K562 (cell line): Measurements from ENCODE around the gene NR6A1.

Experiments
- ZBTB7A ChIP-seq: IDR thresholded peaks from 2 replicates; pipeline ENCODE4 v1.6.1; 2011; ENCODE audit warnings: low read depth, mild to moderate bottlenecking, low read length, moderate library complexity, borderline replicate concordance; ENCODE audit not compliant: control insufficient read depth
- TF ChIP-seq, protein P1 (sequence below): sonication (generic); formaldehyde crosslinking; IDR thresholded peaks from 2 replicates; pipeline ENCODE4 v1.8.0; 2022; ENCODE audit warnings: mild to moderate bottlenecking, missing genetic modification reagents

DNA sequence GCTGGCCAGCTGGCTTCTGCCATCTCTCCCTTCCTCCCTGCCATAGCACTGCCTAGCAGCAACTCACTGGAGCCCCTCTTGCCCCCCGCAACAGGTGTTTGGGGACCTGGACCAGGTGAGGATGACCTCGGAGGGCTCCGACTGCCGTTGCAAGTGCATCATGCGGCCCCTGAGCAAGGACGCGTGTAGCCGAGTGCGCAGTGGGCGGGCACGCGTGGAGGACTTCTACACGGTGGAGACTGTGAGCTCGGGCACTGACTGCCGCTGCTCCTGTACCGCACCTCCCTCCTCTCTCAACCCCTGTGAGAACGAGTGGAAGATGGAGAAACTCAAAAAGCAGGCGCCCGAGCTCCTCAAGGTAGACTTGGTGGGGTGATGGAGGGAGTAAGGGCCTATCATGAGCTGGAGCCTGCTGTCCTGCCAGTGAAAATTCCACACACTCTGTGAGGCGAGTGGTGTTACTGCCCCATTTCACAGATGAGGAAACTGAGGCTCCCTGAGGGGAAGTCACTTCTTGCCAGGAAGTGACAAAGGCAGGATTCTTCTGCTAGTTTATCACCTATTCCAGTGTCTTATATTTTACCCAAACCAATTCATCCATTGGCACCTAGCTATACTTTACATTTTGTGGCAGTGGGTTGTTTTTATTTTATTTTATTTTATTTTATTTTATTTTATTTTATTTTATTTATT, 15.9 kb upstream of the NR6A1 start:
- TF ChIP-seq ZBTB7A: no peak
- TF ChIP-seq, protein P1, sequence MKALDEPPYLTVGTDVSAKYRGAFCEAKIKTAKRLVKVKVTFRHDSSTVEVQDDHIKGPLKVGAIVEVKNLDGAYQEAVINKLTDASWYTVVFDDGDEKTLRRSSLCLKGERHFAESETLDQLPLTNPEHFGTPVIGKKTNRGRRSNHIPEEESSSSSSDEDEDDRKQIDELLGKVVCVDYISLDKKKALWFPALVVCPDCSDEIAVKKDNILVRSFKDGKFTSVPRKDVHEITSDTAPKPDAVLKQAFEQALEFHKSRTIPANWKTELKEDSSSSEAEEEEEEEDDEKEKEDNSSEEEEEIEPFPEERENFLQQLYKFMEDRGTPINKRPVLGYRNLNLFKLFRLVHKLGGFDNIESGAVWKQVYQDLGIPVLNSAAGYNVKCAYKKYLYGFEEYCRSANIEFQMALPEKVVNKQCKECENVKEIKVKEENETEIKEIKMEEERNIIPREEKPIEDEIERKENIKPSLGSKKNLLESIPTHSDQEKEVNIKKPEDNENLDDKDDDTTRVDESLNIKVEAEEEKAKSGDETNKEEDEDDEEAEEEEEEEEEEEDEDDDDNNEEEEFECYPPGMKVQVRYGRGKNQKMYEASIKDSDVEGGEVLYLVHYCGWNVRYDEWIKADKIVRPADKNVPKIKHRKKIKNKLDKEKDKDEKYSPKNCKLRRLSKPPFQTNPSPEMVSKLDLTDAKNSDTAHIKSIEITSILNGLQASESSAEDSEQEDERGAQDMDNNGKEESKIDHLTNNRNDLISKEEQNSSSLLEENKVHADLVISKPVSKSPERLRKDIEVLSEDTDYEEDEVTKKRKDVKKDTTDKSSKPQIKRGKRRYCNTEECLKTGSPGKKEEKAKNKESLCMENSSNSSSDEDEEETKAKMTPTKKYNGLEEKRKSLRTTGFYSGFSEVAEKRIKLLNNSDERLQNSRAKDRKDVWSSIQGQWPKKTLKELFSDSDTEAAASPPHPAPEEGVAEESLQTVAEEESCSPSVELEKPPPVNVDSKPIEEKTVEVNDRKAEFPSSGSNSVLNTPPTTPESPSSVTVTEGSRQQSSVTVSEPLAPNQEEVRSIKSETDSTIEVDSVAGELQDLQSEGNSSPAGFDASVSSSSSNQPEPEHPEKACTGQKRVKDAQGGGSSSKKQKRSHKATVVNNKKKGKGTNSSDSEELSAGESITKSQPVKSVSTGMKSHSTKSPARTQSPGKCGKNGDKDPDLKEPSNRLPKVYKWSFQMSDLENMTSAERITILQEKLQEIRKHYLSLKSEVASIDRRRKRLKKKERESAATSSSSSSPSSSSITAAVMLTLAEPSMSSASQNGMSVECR (CRISPR knock-in tag): no peak
